Suprapubic skin (tissue), 3 donors: ENCODE results near the gene P4HB.

ENCODE experiments used
- CTCF ChIP-seq, 2 donors: fragments of 200-600 bp in 1 of 2; fragments of 450-650 bp in 1 of 2; sonication (generic) in 1 of 2; IDR thresholded peaks; one replicate each; pipeline ENCODE4 v1.5.1; 2016 to 2019; ENCODE audit warnings: antibody characterized with exemption in 2 of 2, mild to moderate bottlenecking in 1 of 2, moderate library complexity in 1 of 2
- EP300 ChIP-seq: sonication (generic); formaldehyde crosslinking; IDR thresholded peaks from one replicate; pipeline ENCODE4 v1.6.1; 2017; ENCODE audit warnings: antibody characterized with exemption
- POLR2A ChIP-seq, 2 donors: fragments of 450-650 bp; IDR thresholded peaks; one replicate each; pipeline ENCODE4 v1.6.1; 2017; ENCODE audit warnings: antibody characterized with exemption in 2 of 2, mild to moderate bottlenecking in 2 of 2, moderate library complexity in 2 of 2

DNA sequence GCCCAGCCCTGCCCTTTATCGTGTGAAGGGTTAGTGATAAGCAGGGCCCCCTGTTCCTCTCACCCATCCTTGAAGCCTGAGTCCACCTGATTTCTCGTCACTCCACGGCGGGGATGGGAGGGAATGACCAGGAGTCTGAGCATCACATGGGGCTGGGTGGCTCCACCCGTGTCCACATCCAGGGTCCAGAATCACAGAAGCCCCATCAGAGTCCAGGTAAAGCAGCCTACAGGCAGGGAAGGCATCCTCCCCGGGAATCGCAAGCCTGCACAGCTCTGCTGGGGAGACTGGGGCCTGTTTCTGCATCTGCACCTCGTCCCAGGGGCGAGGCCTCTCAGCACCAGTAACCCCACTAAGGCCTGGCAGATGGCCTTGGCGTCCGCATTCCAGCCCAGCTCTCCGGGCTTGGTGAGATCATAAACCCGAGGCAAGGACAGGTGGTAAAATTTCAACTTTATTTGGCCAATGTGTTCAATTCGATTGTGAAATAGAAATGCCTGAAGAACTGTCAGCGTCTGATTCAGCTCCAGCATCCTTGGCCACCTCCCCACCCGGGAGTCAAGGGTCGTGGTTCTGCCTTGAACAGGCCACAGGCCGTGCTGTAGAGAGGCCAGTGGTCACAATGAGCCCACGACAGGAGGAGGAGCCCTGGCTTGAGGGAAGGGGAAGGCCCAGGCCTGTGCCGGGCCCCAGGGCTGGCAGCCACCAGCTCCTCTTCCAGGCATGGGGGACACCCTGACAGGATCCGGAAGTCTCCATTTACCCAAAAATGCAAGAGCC, 17.4 kb downstream of the P4HB start:
- TF ChIP-seq CTCF (IDR thresholded peaks at IDR 0.05) (no peak), EP300 (no peak), POLR2A (IDR thresholded peaks at IDR 0.05) (no peak)
